MM.1S (cell line): ENCODE measurements around the gene DLL4.

Source experiments
- CTCF ChIP-seq: fragments of 300-600 bp; sonication (generic); IDR thresholded peaks from 2 replicates; pipeline ENCODE4 v1.5.1; 2016; ENCODE audit warnings: antibody characterized with exemption, low read length, mixed read lengths
- EZH2phosphoT487 ChIP-seq: fragments of 300-600 bp; sonication (generic); IDR thresholded peaks from 2 replicates; pipeline ENCODE4 v1.6.1; 2018; ENCODE audit warnings: antibody characterized with exemption, low read length

DNA sequence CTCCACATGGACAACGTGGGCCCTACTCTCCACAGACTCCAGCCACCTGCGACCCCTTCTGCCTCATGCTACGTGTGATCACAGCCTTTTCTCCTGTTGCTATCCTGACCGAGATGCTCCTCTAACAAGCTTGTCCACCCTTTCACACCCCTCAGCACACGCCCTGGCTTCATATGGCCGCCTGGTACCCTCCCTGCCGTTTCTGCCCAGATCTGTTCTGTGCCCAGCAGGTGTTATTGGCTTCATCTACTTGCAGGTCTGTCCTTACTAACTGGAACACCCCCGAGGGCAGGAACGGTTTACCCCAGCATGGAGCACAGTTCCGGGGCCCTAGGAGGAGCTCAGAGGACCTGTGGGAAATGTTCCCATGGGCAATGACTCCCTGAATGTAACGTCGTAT is 34.1 kb downstream of the DLL4 start:
- TF ChIP-seq CTCF (no peak), EZH2phosphoT487 (no peak)
